ENCODE results near the gene LMNTD2.

LMNTD2 gene

GRCh38 chr11:607971-608659, 47.6 kb upstream of the LMNTD2 start:
- no peak overlapping the region for H2AFZ ChIP-seq (ENCODE audit: low read depth, low read length, severe bottlenecking)
- peaks cover 4% of the 10 kb centered on the region; the same call in 1 of the 2 replicates for H3K36me3 ChIP-seq (ENCODE audit: low read length)
- peaks cover 10% of the 10 kb centered on the region for H3F3A ChIP-seq (ENCODE audit: insufficient read depth)
- H3K4me2 ChIP-seq (ENCODE audit: low read depth, low read length, poor library complexity, severe bottlenecking): no peak overlapping the region
- H3K79me2 ChIP-seq (ENCODE audit: insufficient read depth, low read length): no peaks in the 10 kb centered on the region
- H3K9me3 ChIP-seq (ENCODE audit: insufficient read depth, low read length): no peaks in the 10 kb centered on the region
- no peak overlapping the region for H3K27ac ChIP-seq (ENCODE audit: low read depth, low read length)
- no peak overlapping the region for H3K9ac ChIP-seq (ENCODE audit: low read length)
- H3K4me3 ChIP-seq (ENCODE audit: insufficient read depth, low read length, poor library complexity, severe bottlenecking): no peak overlapping the region
- TF ChIP-seq CTCF (IDR thresholded peaks at IDR 0.05; ENCODE audit: insufficient read depth, low read length, poor library complexity, severe bottlenecking) (no peak), EZH2phosphoT487 (conservative IDR thresholded peaks at IDR 0.05; ENCODE audit: low read length) (no peak)
- no peaks in the 10 kb centered on the region for H3K27me3 ChIP-seq (ENCODE audit: low read length)
- H4K20me1 ChIP-seq (ENCODE audit: low read depth, low read length): no peaks in the 10 kb centered on the region; the same call in 1 of the 2 replicates
- no peaks in the 10 kb centered on the region for H3K9me2 ChIP-seq (replicated peaks; ENCODE audit: insufficient read depth, low read length)

- Histone ChIP-seq H3K36me3 (ENCODE audit: low read length) (peaks cover 4% of the 10 kb centered on the region; the same call in 1 of the 2 replicates), H3K27ac (ENCODE audit: low read depth, low read length) (no peak overlapping the region), H3K79me2 (ENCODE audit: insufficient read depth, low read length) (no peaks in the 10 kb centered on the region), H3K9me3 (ENCODE audit: insufficient read depth, low read length) (no peaks in the 10 kb centered on the region), H3K9me2 (replicated peaks; ENCODE audit: insufficient read depth, low read length) (no peaks in the 10 kb centered on the region), H2AFZ (ENCODE audit: low read depth, low read length, severe bottlenecking) (no peak overlapping the region), H3K4me3 (ENCODE audit: insufficient read depth, low read length, poor library complexity, severe bottlenecking) (no peak overlapping the region), H3K4me2 (ENCODE audit: low read depth, low read length, poor library complexity, severe bottlenecking) (no peak overlapping the region), H3K27me3 (ENCODE audit: low read length) (no peaks in the 10 kb centered on the region), H3K9ac (ENCODE audit: low read length) (no peak overlapping the region), H3F3A (ENCODE audit: insufficient read depth) (peaks cover 5% of the 10 kb centered on the region), H4K20me1 (ENCODE audit: low read depth, low read length) (no peaks in the 10 kb centered on the region; the same call in 1 of the 2 replicates)
- TF ChIP-seq EZH2phosphoT487 (conservative IDR thresholded peaks at IDR 0.05; ENCODE audit: low read length): no peak
- no peak for TF ChIP-seq CTCF (IDR thresholded peaks at IDR 0.05; ENCODE audit: insufficient read depth, low read length, poor library complexity, severe bottlenecking)
Measured at GRCh38 chr11:607020-607780, 46.7 kb upstream of the LMNTD2 start.

GRCh38 chr11:606245-606644, 45.7 kb upstream of the LMNTD2 start:
- H3K9me2 ChIP-seq (replicated peaks; ENCODE audit: insufficient read depth, low read length): no peaks in the 10 kb centered on the region
- TF ChIP-seq EZH2phosphoT487 (conservative IDR thresholded peaks at IDR 0.05; ENCODE audit: low read length): no peak
- TF ChIP-seq CTCF (IDR thresholded peaks at IDR 0.05; ENCODE audit: insufficient read depth, low read length, poor library complexity, severe bottlenecking): no peak
- no peak overlapping the region for H3K4me2 ChIP-seq (ENCODE audit: low read depth, low read length, poor library complexity, severe bottlenecking)
- no peak overlapping the region for H3K27ac ChIP-seq (ENCODE audit: low read depth, low read length)
- H3K9ac ChIP-seq (ENCODE audit: low read length): no peak overlapping the region
- H3K4me3 ChIP-seq (ENCODE audit: insufficient read depth, low read length, poor library complexity, severe bottlenecking): no peak overlapping the region
- no peaks in the 10 kb centered on the region; the same call in 1 of the 2 replicates for H4K20me1 ChIP-seq (ENCODE audit: low read depth, low read length)
- peaks cover 4% of the 10 kb centered on the region; the same call in 1 of the 2 replicates for H3K36me3 ChIP-seq (ENCODE audit: low read length)
- no peaks in the 10 kb centered on the region for H3K79me2 ChIP-seq (ENCODE audit: insufficient read depth, low read length)
- no peaks in the 10 kb centered on the region for H3K27me3 ChIP-seq (ENCODE audit: low read length)
- H3F3A ChIP-seq (ENCODE audit: insufficient read depth): no peaks in the 10 kb centered on the region
- H3K9me3 ChIP-seq (ENCODE audit: insufficient read depth, low read length): no peaks in the 10 kb centered on the region
- no peak overlapping the region for H2AFZ ChIP-seq (ENCODE audit: low read depth, low read length, severe bottlenecking)
